GM23338 (cell line): Measurements from ENCODE around the gene GRIK4.

Experiments used
- CREB1 ChIP-seq: fragments of 250-450 bp; sonication (Bioruptor Pico); IDR thresholded peaks from 2 replicates; pipeline ENCODE4 v1.5.0; 2020; ENCODE audit warnings: low read depth, mild to moderate bottlenecking, moderate library complexity
- EZH2 ChIP-seq: fragments of 200-600 bp; sonication (generic); IDR thresholded peaks from one replicate; pipeline ENCODE4 v1.8.0; 2017; ENCODE audit warnings: antibody characterized with exemption, mild to moderate bottlenecking, low read depth; ENCODE audit not compliant: unreplicated experiment
- EZH2phosphoT487 ChIP-seq: fragments of 200-600 bp; sonication (generic); IDR thresholded peaks from one replicate; pipeline ENCODE4 v1.8.1; 2018; ENCODE audit warnings: antibody characterized with exemption; ENCODE audit not compliant: unreplicated experiment
- JUNB ChIP-seq: IDR thresholded peaks from one replicate; pipeline ENCODE4 v1.6.1; 2016; ENCODE audit warnings: antibody characterized with exemption; ENCODE audit not compliant: unreplicated experiment
- POLR2AphosphoS5 ChIP-seq: IDR thresholded peaks from 2 replicates; pipeline ENCODE4 v1.6.1; 2016; ENCODE audit warnings: antibody characterized with exemption, low read depth
- STAT1 ChIP-seq: IDR thresholded peaks from one replicate; pipeline ENCODE4 v1.6.1; 2016; ENCODE audit warnings: antibody characterized with exemption; ENCODE audit not compliant: unreplicated experiment
- ZNF114 ChIP-seq: fragments of 250-450 bp; sonication (Bioruptor Pico); IDR thresholded peaks from 2 replicates; pipeline ENCODE4 v1.5.0; 2020; ENCODE audit warnings: mild to moderate bottlenecking, moderate library complexity
- ZNF331 ChIP-seq: fragments of 250-450 bp; sonication (Bioruptor Pico); IDR thresholded peaks from 2 replicates; pipeline ENCODE4 v1.5.0; 2020; ENCODE audit warnings: low read depth, mild to moderate bottlenecking, moderate library complexity
- TF ChIP-seq, protein P1 (sequence below), 2 experiments: fragments of 200-600 bp in 1 of 2; sonication (generic) in 1 of 2; conservative IDR thresholded peaks; 2 replicates each; pipeline versions ENCODE4 v1.5.1 to v1.6.1; 2016 to 2017; ENCODE audit warnings: antibody characterized with exemption in 2 of 2, low read depth in 2 of 2, mild to moderate bottlenecking in 2 of 2, moderate library complexity in 1 of 2
- TF ChIP-seq, protein P2 (sequence below): fragments of 250-450 bp; sonication (Bioruptor Pico); IDR thresholded peaks from 2 replicates; pipeline ENCODE4 v1.5.0; 2020; ENCODE audit warnings: mild to moderate bottlenecking, moderate library complexity
- TF ChIP-seq, protein P3 (sequence below): IDR thresholded peaks from one replicate; pipeline ENCODE4 v1.6.1; 2018; ENCODE audit warnings: antibody characterized with exemption; ENCODE audit not compliant: unreplicated experiment

DNA sequence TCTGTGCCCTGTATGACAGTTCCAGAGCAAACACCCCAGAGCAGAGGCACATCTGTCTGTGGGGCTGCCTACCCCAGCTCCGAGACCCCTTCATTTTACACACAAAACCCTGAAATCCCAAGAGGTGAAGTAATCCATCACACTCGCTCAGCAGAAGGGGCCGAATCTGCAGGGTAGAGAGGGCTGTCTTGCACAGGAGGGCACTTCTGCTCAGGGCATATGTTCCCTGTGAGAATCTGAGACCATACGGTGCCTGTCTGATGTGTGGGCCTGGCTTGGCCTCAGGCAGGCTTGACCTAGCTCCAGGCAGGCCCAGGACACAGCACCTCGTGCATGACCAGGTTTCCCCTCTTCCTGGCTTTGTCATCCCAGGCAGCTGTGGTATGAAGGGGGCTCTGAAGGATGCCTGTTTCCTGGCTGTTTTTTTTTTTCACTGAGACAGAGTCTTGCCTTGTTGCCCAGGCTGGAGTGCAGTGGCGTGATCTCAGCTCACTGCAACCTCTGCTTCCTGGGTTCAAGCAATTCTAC lies 37.2 kb downstream of the GRIK4 start:
- TF ChIP-seq, protein P1, sequence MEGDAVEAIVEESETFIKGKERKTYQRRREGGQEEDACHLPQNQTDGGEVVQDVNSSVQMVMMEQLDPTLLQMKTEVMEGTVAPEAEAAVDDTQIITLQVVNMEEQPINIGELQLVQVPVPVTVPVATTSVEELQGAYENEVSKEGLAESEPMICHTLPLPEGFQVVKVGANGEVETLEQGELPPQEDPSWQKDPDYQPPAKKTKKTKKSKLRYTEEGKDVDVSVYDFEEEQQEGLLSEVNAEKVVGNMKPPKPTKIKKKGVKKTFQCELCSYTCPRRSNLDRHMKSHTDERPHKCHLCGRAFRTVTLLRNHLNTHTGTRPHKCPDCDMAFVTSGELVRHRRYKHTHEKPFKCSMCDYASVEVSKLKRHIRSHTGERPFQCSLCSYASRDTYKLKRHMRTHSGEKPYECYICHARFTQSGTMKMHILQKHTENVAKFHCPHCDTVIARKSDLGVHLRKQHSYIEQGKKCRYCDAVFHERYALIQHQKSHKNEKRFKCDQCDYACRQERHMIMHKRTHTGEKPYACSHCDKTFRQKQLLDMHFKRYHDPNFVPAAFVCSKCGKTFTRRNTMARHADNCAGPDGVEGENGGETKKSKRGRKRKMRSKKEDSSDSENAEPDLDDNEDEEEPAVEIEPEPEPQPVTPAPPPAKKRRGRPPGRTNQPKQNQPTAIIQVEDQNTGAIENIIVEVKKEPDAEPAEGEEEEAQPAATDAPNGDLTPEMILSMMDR (conservative IDR thresholded peaks at IDR 0.05; ENCODE audit: low read depth in 2 of 2): no peak
- no peak for TF ChIP-seq EZH2
- no peak for TF ChIP-seq EZH2phosphoT487
- TF ChIP-seq, protein P2, sequence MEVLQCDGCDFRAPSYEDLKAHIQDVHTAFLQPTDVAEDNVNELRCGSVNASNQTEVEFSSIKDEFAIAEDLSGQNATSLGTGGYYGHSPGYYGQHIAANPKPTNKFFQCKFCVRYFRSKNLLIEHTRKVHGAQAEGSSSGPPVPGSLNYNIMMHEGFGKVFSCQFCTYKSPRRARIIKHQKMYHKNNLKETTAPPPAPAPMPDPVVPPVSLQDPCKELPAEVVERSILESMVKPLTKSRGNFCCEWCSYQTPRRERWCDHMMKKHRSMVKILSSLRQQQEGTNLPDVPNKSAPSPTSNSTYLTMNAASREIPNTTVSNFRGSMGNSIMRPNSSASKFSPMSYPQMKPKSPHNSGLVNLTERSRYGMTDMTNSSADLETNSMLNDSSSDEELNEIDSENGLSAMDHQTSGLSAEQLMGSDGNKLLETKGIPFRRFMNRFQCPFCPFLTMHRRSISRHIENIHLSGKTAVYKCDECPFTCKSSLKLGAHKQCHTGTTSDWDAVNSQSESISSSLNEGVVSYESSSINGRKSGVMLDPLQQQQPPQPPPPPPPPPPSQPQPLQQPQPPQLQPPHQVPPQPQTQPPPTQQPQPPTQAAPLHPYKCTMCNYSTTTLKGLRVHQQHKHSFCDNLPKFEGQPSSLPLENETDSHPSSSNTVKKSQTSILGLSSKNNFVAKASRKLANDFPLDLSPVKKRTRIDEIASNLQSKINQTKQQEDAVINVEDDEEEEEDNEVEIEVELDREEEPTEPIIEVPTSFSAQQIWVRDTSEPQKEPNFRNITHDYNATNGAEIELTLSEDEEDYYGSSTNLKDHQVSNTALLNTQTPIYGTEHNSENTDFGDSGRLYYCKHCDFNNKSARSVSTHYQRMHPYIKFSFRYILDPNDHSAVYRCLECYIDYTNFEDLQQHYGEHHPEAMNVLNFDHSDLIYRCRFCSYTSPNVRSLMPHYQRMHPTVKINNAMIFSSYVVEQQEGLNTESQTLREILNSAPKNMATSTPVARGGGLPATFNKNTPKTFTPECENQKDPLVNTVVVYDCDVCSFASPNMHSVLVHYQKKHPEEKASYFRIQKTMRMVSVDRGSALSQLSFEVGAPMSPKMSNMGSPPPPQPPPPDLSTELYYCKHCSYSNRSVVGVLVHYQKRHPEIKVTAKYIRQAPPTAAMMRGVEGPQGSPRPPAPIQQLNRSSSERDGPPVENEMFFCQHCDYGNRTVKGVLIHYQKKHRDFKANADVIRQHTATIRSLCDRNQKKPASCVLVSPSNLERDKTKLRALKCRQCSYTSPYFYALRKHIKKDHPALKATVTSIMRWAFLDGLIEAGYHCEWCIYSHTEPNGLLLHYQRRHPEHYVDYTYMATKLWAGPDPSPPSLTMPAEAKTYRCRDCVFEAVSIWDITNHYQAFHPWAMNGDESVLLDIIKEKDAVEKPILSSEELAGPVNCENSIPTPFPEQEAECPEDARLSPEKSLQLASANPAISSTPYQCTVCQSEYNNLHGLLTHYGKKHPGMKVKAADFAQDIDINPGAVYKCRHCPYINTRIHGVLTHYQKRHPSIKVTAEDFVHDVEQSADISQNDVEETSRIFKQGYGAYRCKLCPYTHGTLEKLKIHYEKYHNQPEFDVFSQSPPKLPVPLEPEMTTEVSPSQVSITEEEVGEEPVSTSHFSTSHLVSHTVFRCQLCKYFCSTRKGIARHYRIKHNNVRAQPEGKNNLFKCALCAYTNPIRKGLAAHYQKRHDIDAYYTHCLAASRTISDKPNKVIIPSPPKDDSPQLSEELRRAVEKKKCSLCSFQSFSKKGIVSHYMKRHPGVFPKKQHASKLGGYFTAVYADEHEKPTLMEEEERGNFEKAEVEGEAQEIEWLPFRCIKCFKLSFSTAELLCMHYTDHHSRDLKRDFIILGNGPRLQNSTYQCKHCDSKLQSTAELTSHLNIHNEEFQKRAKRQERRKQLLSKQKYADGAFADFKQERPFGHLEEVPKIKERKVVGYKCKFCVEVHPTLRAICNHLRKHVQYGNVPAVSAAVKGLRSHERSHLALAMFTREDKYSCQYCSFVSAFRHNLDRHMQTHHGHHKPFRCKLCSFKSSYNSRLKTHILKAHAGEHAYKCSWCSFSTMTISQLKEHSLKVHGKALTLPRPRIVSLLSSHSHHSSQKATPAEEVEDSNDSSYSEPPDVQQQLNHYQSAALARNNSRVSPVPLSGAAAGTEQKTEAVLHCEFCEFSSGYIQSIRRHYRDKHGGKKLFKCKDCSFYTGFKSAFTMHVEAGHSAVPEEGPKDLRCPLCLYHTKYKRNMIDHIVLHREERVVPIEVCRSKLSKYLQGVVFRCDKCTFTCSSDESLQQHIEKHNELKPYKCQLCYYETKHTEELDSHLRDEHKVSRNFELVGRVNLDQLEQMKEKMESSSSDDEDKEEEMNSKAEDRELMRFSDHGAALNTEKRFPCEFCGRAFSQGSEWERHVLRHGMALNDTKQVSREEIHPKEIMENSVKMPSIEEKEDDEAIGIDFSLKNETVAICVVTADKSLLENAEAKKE (CRISPR knock-in tag): no peak
- TF ChIP-seq POLR2AphosphoS5: no peak
- TF ChIP-seq CREB1 (CRISPR knock-in tag): no peak
- no peak for TF ChIP-seq ZNF331 (CRISPR knock-in tag)
- TF ChIP-seq, protein P3, sequence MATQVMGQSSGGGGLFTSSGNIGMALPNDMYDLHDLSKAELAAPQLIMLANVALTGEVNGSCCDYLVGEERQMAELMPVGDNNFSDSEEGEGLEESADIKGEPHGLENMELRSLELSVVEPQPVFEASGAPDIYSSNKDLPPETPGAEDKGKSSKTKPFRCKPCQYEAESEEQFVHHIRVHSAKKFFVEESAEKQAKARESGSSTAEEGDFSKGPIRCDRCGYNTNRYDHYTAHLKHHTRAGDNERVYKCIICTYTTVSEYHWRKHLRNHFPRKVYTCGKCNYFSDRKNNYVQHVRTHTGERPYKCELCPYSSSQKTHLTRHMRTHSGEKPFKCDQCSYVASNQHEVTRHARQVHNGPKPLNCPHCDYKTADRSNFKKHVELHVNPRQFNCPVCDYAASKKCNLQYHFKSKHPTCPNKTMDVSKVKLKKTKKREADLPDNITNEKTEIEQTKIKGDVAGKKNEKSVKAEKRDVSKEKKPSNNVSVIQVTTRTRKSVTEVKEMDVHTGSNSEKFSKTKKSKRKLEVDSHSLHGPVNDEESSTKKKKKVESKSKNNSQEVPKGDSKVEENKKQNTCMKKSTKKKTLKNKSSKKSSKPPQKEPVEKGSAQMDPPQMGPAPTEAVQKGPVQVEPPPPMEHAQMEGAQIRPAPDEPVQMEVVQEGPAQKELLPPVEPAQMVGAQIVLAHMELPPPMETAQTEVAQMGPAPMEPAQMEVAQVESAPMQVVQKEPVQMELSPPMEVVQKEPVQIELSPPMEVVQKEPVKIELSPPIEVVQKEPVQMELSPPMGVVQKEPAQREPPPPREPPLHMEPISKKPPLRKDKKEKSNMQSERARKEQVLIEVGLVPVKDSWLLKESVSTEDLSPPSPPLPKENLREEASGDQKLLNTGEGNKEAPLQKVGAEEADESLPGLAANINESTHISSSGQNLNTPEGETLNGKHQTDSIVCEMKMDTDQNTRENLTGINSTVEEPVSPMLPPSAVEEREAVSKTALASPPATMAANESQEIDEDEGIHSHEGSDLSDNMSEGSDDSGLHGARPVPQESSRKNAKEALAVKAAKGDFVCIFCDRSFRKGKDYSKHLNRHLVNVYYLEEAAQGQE: no peak
- no peak for TF ChIP-seq STAT1
- no peak for TF ChIP-seq JUNB
- no peak for TF ChIP-seq ZNF114 (CRISPR knock-in tag)
